ENCODE data around the gene MBD3L2B.

Gene MBD3L2B

DNA sequence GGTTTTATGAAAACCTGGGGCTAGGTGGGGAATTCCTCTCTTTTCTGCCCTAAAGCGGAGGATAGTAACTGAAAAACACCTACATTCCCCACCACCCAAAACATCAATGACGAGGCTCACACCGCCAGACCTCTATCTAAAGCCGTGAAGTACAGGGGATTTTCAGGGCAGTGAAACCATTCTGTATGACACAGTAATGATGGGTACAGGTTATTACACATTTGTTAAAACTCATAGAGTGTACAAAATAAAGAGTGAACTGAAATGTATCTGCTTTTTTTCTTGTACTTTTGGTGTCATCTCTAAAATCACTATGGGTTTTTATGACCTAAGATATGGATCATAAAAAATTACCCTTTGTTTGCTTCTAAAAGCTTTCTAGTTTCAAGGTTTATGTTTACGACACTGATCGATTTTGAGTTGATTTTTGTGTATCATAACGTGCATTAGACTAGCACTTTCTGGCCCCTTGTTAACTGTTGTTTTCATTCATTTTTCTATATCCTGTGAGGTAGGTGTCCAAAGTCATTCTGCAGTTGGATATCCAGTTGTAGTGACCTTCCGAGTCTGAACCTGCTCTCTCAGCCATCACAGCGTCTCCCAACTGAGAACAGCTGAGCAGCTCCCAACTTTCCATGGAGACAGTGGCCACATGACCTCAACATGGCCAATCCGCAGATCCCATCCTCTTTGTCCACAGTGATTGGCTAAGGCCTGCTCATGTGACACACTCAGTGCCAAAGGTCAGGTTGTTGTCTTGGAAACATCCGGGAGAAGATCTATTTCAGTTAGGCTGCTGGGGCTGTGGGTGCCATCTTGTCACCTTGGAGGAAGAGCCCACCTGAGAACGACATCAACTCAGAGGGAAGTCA lies 10.3 kb downstream of the MBD3L2B start:
- no peak for DNase-seq

DNA sequence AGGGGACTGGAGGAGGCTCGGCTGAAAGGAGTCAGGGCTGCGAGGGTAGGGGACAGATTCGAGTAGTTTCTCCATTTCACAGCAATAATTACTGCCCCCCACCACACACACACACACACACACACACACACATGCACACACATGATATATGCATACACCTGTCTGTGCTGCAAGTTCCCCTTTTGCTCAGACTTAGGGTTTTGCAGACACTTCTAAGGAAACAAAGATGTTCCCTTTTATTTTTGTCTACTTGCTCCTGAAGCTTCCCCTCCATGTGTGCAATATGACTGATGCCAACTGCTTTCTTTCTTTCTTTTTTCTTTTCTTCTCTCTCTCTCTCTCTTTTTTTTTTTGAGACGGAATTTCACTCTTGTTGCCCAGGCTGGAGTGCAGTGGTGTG lies 13.4 kb downstream of the MBD3L2B start:
- DNase-seq = no peak

DNA sequence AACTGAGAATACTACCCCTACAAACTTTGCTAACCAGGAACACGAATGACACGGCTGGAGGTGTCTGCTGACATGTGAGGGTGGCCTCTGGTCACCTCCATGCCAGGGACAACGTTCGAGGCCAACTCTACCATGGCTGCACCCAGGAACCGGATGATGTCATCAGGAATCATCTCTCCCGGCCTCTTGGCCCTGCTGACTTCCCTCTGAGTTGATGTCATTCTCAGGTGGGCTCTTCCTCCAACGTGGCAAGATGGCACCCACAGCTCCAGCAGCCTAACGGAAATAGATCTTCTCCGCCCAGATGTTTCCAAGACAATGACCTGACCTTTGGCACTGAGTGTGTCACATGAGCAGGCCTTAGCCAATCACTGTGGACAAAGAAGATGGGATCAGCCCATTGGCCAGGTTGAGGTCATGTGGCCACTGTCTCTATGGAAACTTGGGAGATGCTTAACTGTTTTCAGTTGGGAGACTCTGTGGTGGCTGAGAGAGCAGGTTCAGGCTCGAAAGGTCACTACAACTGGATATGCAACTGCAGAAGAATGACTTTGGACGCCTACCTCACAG lies 15.0 kb downstream of the MBD3L2B start:
- DNase-seq = no peak

DNA sequence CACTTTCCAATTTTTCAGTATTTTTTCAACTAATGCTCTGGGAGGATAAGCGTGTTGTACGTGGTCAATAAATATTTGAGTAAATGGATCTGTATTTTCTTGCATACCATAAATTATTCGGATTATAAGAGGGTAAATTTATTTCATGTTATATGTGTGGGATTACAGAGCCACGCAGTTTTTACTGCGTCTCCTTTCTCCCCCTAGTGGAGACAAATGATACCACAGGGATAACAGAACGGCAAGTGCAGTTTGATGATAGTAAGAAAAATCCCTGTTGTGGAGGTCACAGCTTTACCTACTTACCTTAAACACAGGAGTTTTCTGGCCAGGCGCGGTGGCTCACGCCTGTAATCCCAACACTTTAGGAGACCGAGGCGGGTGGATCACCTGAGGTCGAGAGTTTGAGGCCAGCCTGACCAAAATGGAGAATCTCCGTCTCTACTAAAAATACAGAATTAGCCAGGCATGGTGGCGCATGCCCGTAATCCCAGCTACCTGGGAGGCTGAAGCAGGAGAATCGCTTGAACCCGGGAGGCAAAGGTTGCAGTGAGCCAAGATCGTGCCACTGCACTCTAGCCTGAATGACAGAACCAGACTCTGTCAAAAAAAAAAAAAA lies 16.8 kb downstream of the MBD3L2B start:
- DNase-seq = peak; percentile 27 to 33

DNA sequence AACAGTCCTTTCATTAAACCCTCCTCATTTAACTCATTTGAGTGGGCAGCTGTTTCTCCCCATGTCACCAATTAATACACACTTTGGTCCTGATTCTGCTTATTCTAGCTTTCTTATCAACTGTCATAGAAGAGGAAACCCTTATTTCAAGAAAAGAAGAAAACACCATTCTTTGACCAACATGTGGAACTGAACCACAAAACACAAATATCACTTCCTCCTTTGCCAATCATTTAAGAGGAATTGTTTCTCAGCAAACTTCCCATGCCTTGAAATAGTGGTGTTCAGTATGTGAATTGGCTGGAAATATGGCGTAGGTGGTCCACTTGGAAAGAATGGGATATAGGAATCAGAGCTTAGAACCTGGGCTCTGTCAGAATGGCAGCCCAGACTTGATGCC lies 20.4 kb downstream of the MBD3L2B start:
- DNase-seq = no peak

DNA sequence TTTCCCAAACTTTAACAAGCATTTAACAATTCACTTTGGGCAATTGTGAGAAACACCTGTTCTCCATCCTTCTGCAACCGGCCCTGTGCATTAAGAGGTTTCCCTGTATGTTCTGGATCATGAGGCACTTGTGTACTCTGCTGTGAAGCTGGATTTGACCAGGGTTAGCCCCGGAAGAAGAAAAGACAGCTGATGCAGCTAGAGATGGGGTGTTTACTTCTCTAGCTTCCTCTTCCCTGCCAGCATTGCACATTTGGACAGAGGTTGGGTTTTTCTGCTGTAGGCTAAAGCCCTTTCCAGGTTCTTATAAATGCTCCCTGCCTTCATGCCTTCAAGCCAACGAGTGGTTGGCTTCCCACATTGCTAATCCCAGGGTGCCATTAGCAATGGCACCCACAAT lies 20.9 kb downstream of the MBD3L2B start:
- DNase-seq = no peak

DNA sequence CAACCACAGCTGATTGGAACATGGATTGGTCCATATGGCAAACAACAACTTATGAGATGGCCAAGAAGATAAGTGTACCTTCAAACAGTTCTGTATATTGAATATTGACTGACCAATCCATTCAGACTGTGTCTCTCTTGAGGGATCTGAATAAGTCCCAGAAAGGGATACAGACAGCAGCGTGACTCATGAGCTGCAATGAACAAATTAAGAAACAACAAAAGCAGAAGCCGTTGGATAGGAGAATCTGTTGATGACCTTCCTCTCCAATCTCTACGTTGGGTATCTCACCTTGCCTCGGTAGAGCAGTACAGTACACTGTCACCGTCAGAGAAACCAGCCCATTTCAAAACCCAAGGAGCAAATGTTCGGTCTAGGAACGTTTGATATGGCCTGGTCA lies 21.3 kb downstream of the MBD3L2B start:
- no peak for DNase-seq

DNA sequence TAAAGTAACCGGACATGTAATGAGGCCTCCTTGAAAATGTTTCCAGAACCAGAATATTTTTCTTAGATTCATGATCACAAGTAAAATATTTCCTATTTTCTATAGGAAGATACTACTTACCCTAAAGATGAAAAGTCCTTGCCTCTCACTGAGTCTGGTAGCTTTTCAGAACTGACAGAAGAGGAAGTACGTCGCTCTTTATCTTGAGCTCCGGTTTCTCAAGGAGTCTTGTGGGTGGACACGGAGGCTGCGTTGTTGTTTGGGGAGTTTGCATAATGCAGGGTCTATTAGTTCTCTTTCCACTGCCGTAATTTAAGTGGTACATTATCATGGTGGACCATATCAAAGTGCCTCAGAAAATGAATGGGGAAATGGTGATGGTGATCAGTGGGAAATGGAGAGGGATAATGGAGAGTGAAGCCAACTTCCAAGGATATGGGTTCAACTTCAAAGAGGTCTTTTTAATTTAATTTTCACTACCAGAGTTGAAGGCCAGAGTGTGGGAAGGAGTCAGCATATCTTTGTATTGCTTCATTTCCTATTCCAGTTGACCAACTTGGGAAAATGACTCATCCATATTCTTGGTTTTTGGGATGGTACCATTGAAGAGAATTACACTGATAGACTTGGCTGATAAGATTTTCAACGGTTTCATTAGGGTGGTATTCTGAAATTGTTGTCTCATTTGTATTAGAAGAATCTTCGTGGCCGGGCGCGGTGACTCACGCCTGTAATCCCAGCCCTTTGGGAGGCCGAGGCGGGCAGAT lies 23.4 kb downstream of the MBD3L2B start:
- DNase-seq = no peak

DNA sequence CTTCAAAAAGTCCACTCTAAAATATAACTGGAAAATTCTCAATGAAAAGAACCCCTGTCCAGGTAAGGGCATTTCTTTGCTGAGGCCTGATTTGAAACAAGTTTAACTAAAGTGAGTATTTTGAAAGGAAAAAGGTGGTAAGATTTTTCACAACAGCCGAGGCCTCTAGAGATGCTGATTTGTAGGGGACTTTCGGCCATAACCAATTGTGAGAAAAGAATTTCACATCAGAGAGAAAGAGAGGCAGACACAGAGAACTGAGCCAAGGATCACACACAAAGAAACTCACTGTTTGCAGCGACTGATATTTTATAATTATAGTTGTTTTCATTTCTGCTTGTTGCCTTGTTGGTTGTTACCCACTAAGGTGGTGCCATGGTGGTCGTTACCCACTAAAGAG lies 24.4 kb downstream of the MBD3L2B start:
- no peak for DNase-seq

DNA sequence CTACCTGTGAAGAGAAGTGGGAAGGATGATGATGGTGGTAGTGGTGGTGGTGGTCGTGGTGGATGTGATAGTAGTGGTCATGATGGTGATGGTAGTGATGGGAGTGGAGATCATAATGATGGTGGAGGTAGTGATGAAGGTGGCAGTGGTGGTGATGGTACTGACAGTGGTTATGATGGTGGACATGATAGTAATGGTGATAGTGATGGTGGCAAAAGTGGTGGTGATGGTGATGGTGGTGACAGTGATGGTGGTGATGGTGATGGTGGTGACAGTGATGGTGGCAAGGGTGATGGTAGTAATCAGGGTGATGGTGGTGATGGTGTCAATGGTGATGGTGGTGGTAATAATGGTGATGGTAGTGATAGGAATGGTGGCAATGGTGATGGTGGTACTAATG lies 26.2 kb downstream of the MBD3L2B start:
- no peak for DNase-seq

DNA sequence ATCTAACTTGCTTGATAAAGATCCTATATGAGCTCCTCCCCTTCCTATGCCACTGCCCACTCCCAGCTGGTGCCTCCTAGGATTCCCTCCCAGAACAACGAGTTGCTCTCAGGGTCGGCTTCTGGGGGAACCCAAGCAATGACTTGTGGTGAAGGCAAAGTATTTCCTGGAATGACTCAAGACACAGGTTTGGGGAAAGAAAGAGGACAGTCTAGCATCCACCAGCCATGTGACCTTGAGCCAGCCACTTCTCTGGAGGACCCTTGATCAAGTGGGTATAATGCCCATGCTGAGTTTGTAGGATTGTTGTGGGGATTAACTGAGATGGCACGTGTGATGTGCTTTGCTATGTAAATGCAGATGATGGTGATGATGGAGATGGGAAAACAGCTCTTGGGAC lies 33.0 kb downstream of the MBD3L2B start:
- no peak for DNase-seq

DNA sequence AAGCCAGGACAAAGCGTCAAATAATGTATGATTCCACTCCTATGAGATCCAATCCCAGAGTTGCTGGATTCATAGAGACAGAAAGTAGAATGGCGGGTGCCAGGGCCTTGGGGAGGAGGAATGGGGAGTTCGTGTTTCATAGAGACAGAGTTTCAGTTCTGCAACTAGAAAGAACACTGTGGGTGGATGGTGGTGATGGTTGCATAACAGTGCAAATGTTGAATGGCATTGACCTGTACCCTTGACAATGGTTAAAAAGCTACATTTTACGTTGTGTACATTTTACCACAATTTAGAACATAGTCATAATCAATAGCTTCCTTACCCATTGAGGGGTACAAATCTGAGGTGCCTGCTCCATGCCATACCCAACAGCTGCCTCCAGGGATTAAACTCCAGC lies 33.4 kb downstream of the MBD3L2B start:
- no peak for DNase-seq

DNA sequence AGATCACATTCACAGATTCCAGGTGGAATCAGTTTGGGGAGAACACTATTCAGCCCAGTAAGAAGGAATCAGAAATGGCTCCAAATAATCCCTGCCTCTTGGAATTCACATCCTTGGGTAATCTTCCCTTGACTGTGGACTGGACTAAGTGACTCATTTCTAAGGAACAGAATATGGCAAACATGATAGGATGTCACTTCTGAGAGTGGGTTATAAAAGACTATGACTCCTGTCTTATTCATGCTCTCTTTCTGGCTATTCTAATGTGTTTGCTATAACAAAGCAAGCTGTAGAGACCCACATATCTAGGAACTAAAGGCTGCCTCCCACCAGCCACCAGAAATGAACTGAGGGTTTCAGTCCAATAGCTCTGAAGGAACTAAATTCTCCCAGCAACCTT lies 37.8 kb downstream of the MBD3L2B start:
- no peak for DNase-seq

DNA sequence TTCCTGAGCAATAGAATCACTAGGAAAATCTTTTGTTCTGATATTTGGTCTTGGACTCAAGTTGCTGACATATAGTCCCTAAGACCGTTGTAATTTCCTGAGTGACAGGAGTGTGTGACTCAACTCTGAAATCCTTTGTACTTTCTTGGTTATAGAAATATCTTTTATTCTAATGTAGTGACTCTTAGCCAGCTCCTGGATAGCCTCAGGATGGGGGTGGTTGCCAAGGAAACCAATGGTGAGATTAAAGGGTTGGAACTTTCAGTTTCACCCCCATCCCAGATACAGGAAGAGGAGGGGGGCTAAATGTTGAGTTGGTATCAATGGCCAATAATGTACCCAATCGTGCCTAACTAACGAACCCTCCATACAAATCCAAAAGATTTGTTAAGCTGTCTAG lies 41.8 kb downstream of the MBD3L2B start:
- no peak for DNase-seq

DNA sequence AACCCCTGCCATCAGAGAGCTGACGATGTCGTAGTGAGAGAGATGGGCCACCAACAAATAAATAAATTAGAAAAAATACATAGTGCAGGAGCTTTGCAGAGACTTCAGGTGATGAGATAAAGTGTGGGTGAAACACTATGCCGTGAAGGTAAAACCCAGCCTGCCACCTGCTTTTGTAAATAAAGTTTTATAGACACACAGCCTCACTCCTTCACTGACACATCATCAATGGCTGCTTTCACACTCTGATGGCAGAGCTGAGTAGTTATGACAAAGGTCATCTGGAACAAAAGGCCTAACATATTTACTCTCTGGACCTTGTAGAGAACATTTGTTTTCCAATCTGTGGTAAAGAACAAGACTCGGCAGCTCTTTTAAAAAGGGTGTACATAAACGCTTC lies 45.0 kb downstream of the MBD3L2B start:
- no peak for DNase-seq

DNA sequence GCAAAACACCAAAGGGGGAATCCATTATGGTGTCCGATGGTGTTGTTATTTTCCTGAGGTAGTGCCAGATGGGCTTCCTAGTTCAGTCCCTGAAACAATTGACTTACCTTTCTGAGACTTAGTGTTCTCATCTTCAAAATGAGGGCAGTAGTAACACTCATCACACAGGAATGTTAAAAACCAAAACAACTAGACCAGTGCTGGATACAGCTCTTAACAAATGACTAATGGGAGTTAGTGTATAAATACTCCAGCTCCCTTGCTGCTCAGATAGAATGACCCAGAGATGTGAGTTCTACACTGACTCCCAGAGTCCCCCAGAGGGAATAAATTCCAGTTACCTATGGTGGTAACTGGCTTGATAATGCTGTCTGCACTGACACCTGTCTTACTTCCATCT lies 49.9 kb downstream of the MBD3L2B start:
- no peak for DNase-seq

DNA sequence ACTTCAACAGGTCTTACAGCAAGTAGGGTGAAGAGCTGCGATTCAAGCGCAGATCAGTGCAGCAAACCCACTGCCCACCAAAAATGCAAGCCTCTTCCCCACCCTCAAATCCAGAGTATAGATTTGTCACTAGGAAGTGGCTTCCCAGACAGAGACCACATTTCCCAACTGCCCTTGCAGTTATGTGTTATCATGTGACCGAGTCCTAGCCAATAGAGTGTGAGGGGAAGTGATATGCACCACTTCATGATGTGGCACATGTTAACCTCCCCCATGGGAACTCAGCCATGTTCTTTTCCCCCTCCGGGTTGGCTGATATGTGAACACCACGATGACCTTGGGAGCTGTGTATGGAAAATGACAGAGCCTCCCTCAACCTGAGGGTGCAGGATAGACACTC lies 50.8 kb downstream of the MBD3L2B start:
- DNase-seq = no peak

DNA sequence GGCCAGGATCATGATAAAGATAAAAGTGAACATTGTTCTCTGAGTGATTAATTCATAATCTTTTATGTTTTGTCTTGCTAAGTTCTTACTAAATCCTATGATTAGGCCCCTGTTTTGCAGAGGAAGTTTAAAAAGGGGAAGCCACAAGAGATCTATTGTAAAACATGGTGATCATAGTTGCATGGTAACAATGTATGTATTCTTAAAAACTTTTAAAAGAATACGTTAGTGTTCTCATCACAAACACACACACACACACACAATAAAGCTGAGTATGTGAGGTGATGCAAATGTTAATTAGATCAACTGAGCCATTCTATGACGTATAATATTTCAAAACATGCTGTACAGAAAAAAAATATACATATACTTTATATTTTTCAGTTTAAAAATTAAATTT lies 51.2 kb downstream of the MBD3L2B start:
- no peak for DNase-seq

DNA sequence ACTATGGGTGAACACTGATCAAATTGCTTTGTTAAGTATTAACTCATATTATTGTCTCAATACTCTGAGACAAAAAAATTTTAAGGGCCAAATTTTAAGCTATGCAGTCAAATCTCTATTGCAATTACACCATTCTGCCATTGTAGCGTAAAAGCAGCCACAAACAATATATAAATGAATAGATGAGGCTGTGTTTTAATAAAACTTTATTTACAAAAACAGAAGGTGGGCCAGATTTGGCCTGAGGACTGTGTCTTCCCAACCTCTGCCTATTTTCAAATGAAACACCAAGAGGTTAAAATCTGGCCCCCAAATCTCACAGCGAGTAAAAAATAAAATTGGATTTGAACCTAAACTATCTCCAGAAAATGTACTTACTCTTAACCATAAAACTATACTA lies 51.7 kb downstream of the MBD3L2B start:
- no peak for DNase-seq
